Calu3 (cell line): ENCODE measurements around the gene SYCP3. TPM values are rescaled to one million over a fixed set of nuclear protein-coding genes. Genes with fewer than 3 reads are reported as not detected.

Source experiments
- BruUV-seq: library from RNA; stranded (reverse); fragments of 400-500 nt; replicated peaks from 2 replicates; lab custom pipeline; 2021; lab: Mats Ljungman, UMichigan
- CTCF ChIA-PET: fragments of 300-600 bp; sonication (Branson Sonifier 250); formaldehyde crosslinking; loops from one replicate; lab custom pipeline; 2022; ENCODE audit warnings: antibody characterized with exemption; lab: Charles Lee
- DNase-seq: peaks from one replicate; pipeline ENCODE4 v3.0.0; 2022
- H3K27ac Mint-ChIP-seq: one replicate; pipeline ENCODE4 v1.8.0; 2022; ENCODE audit warnings: mixed read lengths; ENCODE audit not compliant: unreplicated experiment
- H3K27me3 Mint-ChIP-seq: one replicate; pipeline ENCODE4 v1.8.0; 2022; ENCODE audit warnings: mixed read lengths; ENCODE audit not compliant: unreplicated experiment
- H3K36me3 Mint-ChIP-seq: one replicate; pipeline ENCODE4 v1.8.0; 2022; ENCODE audit warnings: mild to moderate bottlenecking, moderate library complexity, mixed read lengths; ENCODE audit not compliant: insufficient read depth, unreplicated experiment
- H3K4me1 Mint-ChIP-seq: one replicate; pipeline ENCODE4 v1.8.0; 2022; ENCODE audit warnings: mild to moderate bottlenecking, low read depth, mixed read lengths; ENCODE audit not compliant: unreplicated experiment
- H3K4me3 Mint-ChIP-seq: one replicate; pipeline ENCODE4 v1.8.0; 2022; ENCODE audit warnings: mild to moderate bottlenecking, low read depth, moderate library complexity, mixed read lengths; ENCODE audit not compliant: unreplicated experiment
- H3K9me3 Mint-ChIP-seq: one replicate; pipeline ENCODE4 v1.8.0; 2022; ENCODE audit warnings: low read depth, mixed read lengths; ENCODE audit not compliant: unreplicated experiment
- CTCF ChIP-seq: fragments of 200-600 bp; IDR thresholded peaks from one replicate; pipeline ENCODE4 v1.8.0; 2022; ENCODE audit warnings: antibody characterized with exemption; ENCODE audit not compliant: unreplicated experiment
- intact Hi-C: fragments of 100-400 bp; cut with micrococcal nuclease; formaldehyde crosslinking; loops from one replicate; pipeline ENCODE4 v1.10.0; 2022; ENCODE audit not compliant: unreplicated experiment
- total RNA-seq: library from RNA; stranded (reverse); gene quantifications from 2 replicates; pipeline ENCODE4 v1.2.3, GENCODE V29; 2022

SYCP3 gene
- total RNA-seq, 1 experiment from 2014 or later = 0.12 TPM

- DNase-seq = no peak
- TF ChIP-seq CTCF = no peak
- Mint-ChIP-seq H3K9me3 (no peaks in the 10 kb centered on the region), H3K36me3 (peaks cover 7% of the 10 kb centered on the region), H3K4me1 (peaks cover 38% of the 10 kb centered on the region), H3K27me3 (no peaks in the 10 kb centered on the region), H3K27ac (no peak overlapping the region), H3K4me3 (no peak overlapping the region)
- BruUV-seq = no TSS peak
- intact Hi-C loops = no loop called here
- CTCF ChIA-PET = no interaction called here
These were observed 35.8 kb downstream of the SYCP3 start for GRCh38 chr12:101703487-101703886.

GRCh38 chr12:101700299-101700820, 38.9 kb downstream of the SYCP3 start:
- TF ChIP-seq CTCF = no peak
- Mint-ChIP-seq H3K9me3 (no peaks in the 10 kb centered on the region), H3K36me3 (peaks cover 30% of the 10 kb centered on the region), H3K27ac (no peak overlapping the region), H3K27me3 (no peaks in the 10 kb centered on the region), H3K4me3 (no peak overlapping the region), H3K4me1 (peaks cover 43% of the 10 kb centered on the region)
- no peak for DNase-seq
- TSS peak; percentile 10 for BruUV-seq
- CTCF ChIA-PET = interaction anchor here (0.9 kb wide), 1 partner anchor 11 kb away, joined by 3 read pairs; no protein-coding TSS in a partner anchor
- intact Hi-C loops = no loop called here

GRCh38 chr12:101698800-101699347, 40.4 kb downstream of the SYCP3 start:
- peaks cover 30% of the 10 kb centered on the region for H3K36me3 Mint-ChIP-seq
- intact Hi-C loops = loop anchor here (1.0 to 5.0 kb wide), 2 partner anchors 82 to 129 kb away; no protein-coding TSS in a partner anchor
- no peaks in the 10 kb centered on the region for H3K27me3 Mint-ChIP-seq
- BruUV-seq = no TSS peak
- H3K4me1 Mint-ChIP-seq = peaks cover 46% of the 10 kb centered on the region
- no peak for TF ChIP-seq CTCF
- peak overlapping the region; percentile 78 for H3K27ac Mint-ChIP-seq
- no peaks in the 10 kb centered on the region for H3K9me3 Mint-ChIP-seq
- CTCF ChIA-PET = interaction anchor here (1.0 kb wide), 1 partner anchor 60 kb away, joined by 9 read pairs; no protein-coding TSS in a partner anchor
- peak overlapping the region; percentile 92 for H3K4me3 Mint-ChIP-seq
- DNase-seq = peak; percentile 12

GRCh38 chr12:101697930-101698799, 41.1 kb downstream of the SYCP3 start:
- H3K36me3 Mint-ChIP-seq = peaks cover 30% of the 10 kb centered on the region
- H3K4me1 Mint-ChIP-seq = peaks cover 46% of the 10 kb centered on the region
- peak overlapping the region; percentile 92 for H3K4me3 Mint-ChIP-seq
- CTCF ChIA-PET = interaction anchor here (1.0 kb wide), 1 partner anchor 61 kb away, joined by 9 read pairs; no protein-coding TSS in a partner anchor
- no peaks in the 10 kb centered on the region for H3K9me3 Mint-ChIP-seq
- no peak for TF ChIP-seq CTCF
- intact Hi-C loops = loop anchor here (1.0 to 5.0 kb wide), 2 partner anchors 81 to 128 kb away; no protein-coding TSS in a partner anchor
- BruUV-seq = no TSS peak
- DNase-seq = peak; percentile 37
- H3K27me3 Mint-ChIP-seq = no peaks in the 10 kb centered on the region
- peak overlapping the region; percentile 78 for H3K27ac Mint-ChIP-seq
